Urothelium cell line (cell line): ENCODE results near the gene ZC3H12D.
A peak's percentile ranks its signal among the peaks of the same experiment; 100 is the strongest.
"Not testable (repeated sequence)": the region's sequence is repeated elsewhere in the genome, so short reads cannot be mapped to it uniquely, and the experiment has no call there.

ENCODE experiments used
- DNase-seq: peaks from one replicate; pipeline ENCODE4 v3.0.0; 2011; ENCODE audit warnings: low spot score, mixed read lengths
- FAIRE-seq: peaks from 2 replicates; lab custom pipeline; 2011; peaks lifted over from hg19 to GRCh38; lab: Jason Lieb, UNC

Gene ZC3H12D

GRCh38 chr6:149445095-149445466 lies 39.7 kb downstream of the ZC3H12D start:
- DNase-seq (no peak), FAIRE-seq (no peak)

- FAIRE-seq, DNase-seq: not testable (repeated sequence)
Measured at GRCh38 chr6:149444360-149445094, 40.3 kb downstream of the ZC3H12D start.

- DNase-seq (no peak), FAIRE-seq (no peak)
Measured at GRCh38 chr6:149443411-149444181, 41.2 kb downstream of the ZC3H12D start.

GRCh38 chr6:149441740-149442139 lies 43.1 kb downstream of the ZC3H12D start:
- DNase-seq (no peak), FAIRE-seq (no peak)

- peak; percentile 62 for DNase-seq
- no peak for FAIRE-seq
Measured at GRCh38 chr6:149440735-149441671, 43.8 kb downstream of the ZC3H12D start.

GRCh38 chr6:149439626-149440025 lies 45.2 kb downstream of the ZC3H12D start:
- DNase-seq: no peak
- FAIRE-seq: no peak

GRCh38 chr6:149438855-149439254 lies 46.0 kb downstream of the ZC3H12D start:
- FAIRE-seq: no peak
- DNase-seq: no peak

- FAIRE-seq (no peak), DNase-seq (no peak)
Measured at GRCh38 chr6:149437212-149437611, 47.6 kb downstream of the ZC3H12D start.

GRCh38 chr6:149436647-149437046 lies 48.2 kb downstream of the ZC3H12D start:
- no peak for FAIRE-seq
- no peak for DNase-seq

GRCh38 chr6:149435919-149436586 lies 48.8 kb downstream of the ZC3H12D start:
- DNase-seq (no peak), FAIRE-seq (no peak)

GRCh38 chr6:149433881-149434280 lies 50.9 kb downstream of the ZC3H12D start:
- no peak for FAIRE-seq

GRCh38 chr6:149433405-149433804 lies 51.4 kb downstream of the ZC3H12D start:
- no peak for FAIRE-seq
- no peak for DNase-seq

More at GRCh38 chr6:149433881-149434280, 50.9 kb downstream of the ZC3H12D start:
- no peak for DNase-seq

- peak; percentile 88 for DNase-seq
- peak; percentile 59 for FAIRE-seq
Measured at GRCh38 chr6:149431905-149432775, 52.7 kb downstream of the ZC3H12D start.

GRCh38 chr6:149429427-149430360 lies 55.1 kb downstream of the ZC3H12D start:
- peak; percentile 1 for DNase-seq
- no peak for FAIRE-seq

GRCh38 chr6:149428606-149429005 lies 56.2 kb downstream of the ZC3H12D start:
- FAIRE-seq (no peak), DNase-seq (no peak)

GRCh38 chr6:149425754-149426153 lies 59.1 kb downstream of the ZC3H12D start:
- FAIRE-seq (no peak), DNase-seq (no peak)

- DNase-seq (no peak), FAIRE-seq (no peak)
Measured at GRCh38 chr6:149425224-149425623, 59.6 kb downstream of the ZC3H12D start.

- no peak for FAIRE-seq
- DNase-seq: no peak
Measured at GRCh38 chr6:149423964-149424440, 60.8 kb downstream of the ZC3H12D start.
